AG04450 (cell line): Measurements from ENCODE around the gene LIN37. TPM values are rescaled to one million over a fixed set of nuclear protein-coding genes. Genes with fewer than 3 reads are reported as not detected.

ENCODE experiments used
- CTCF ChIA-PET: fragments of 300-600, 350-600 bp; formaldehyde crosslinking; extraction: SDS; loops from one replicate; lab custom pipeline; 2022; ENCODE audit warnings: antibody characterized with exemption, inconsistent platforms; lab: Charles Lee
- POLR2A ChIA-PET: fragments of 350-600 bp; formaldehyde crosslinking; extraction: SDS; loops from one replicate; lab custom pipeline; 2021; ENCODE audit warnings: antibody characterized with exemption, inconsistent platforms; lab: Yijun Ruan, JAX
- DNase-seq: peaks from one replicate; pipeline ENCODE4 v3.0.0-alpha.2; 2011; ENCODE audit warnings: low read depth, low spot score
- H3K27ac ChIP-seq: one replicate; pipeline ENCODE4 v1.5.1; 2012; ENCODE audit warnings: low read depth, low read length, control low read depth
- H3K27me3 ChIP-seq: one replicate; pipeline ENCODE4 v1.6.0; 2012; ENCODE audit warnings: low read length; ENCODE audit not compliant: control insufficient read depth, insufficient read depth
- H3K4me3 ChIP-seq: 2 replicates; pipeline ENCODE4 v1.5.1; 2011; ENCODE audit warnings: mild to moderate bottlenecking, low read depth, low read length, control low read depth
- H3K9me3 ChIP-seq: 2 replicates; pipeline ENCODE4 v1.5.1; 2012; ENCODE audit warnings: low read length; ENCODE audit not compliant: control insufficient read depth, insufficient read depth
- CTCF ChIP-seq: IDR thresholded peaks from 2 replicates; pipeline ENCODE4 v1.5.1; 2011; ENCODE audit warnings: low read depth, low read length, control low read depth, inconsistent platforms
- polyA plus RNA-seq: library from polyadenylated mRNA; depleted of rRNA; stranded (reverse); fragments of >200 nt; gene quantifications from 2 replicates; pipeline ENCODE4 v1.2.3, GENCODE V29; 2011

LIN37 gene
- polyA plus RNA-seq, 1 experiment: 5.5 TPM

GRCh38 chr19:35752746-35753350 is 4.5 kb downstream of the LIN37 start:
- H3K4me3 ChIP-seq: no peak overlapping the region
- ChIA-PET CTCF (interaction anchor here (1.2 kb wide), 1 partner anchor 67 kb away, joined by 5 read pairs; no protein-coding TSS in a partner anchor), POLR2A (interaction anchor here (0.6 kb wide), 1 partner anchor 12 kb away, joined by 3 read pairs; no protein-coding TSS in a partner anchor)
- H3K27ac ChIP-seq: no peak overlapping the region
- no peaks in the 10 kb centered on the region for H3K9me3 ChIP-seq
- H3K27me3 ChIP-seq: no peaks in the 10 kb centered on the region
- no peak for DNase-seq
- TF ChIP-seq CTCF: no peak

- H3K27me3 ChIP-seq: no peaks in the 10 kb centered on the region
- POLR2A ChIA-PET: no interaction called here
- H3K9me3 ChIP-seq: no peaks in the 10 kb centered on the region
- no peak for TF ChIP-seq CTCF
- no peak overlapping the region for H3K4me3 ChIP-seq
- no peak for DNase-seq
- H3K27ac ChIP-seq: no peak overlapping the region
- CTCF ChIA-PET: interaction anchor here (0.6 kb wide), 1 partner anchor 8 kb away, joined by 7 read pairs; the partner anchor contains the start of genes PSENEN and U2AF1L4
These were observed 5.4 kb downstream of the LIN37 start for GRCh38 chr19:35753634-35754369.

- Histone ChIP-seq H3K4me3 (no peak overlapping the region), H3K27me3 (no peaks in the 10 kb centered on the region), H3K27ac (no peak overlapping the region), H3K9me3 (no peaks in the 10 kb centered on the region)
- CTCF ChIA-PET: interaction anchor here (0.6 kb wide), 1 partner anchor 9 kb away, joined by 7 read pairs; the partner anchor contains the start of genes PSENEN and U2AF1L4
- no peak for TF ChIP-seq CTCF
- DNase-seq: no peak
- POLR2A ChIA-PET: no interaction called here
These were observed 6.2 kb downstream of the LIN37 start for GRCh38 chr19:35754370-35755130.

- TF ChIP-seq CTCF: no peak
- Histone ChIP-seq H3K27ac (peak overlapping the region; percentile 11), H3K9me3 (no peaks in the 10 kb centered on the region), H3K27me3 (no peaks in the 10 kb centered on the region), H3K4me3 (peak overlapping the region; percentile 66; the same call in 1 of the 2 replicates)
- CTCF ChIA-PET: no interaction called here
- no peak for DNase-seq
- POLR2A ChIA-PET: no interaction called here
These were observed 6.8 kb downstream of the LIN37 start for GRCh38 chr19:35755131-35755549.
